NK-92 (cell line): ENCODE data around the gene TNFAIP2.

ENCODE experiments used
- DNase-seq: peaks from one replicate; lab custom pipeline; 2025; ENCODE audit not compliant: unreplicated experiment; lab: John Stamatoyannopoulos, UW

Gene TNFAIP2

GRCh38 chr14:103093856-103094405, 29.3 kb upstream of the TNFAIP2 start:
- DNase-seq = no peak

- no peak for DNase-seq
Observed at GRCh38 chr14:103094406-103095209, 28.7 kb upstream of the TNFAIP2 start, which contains the start of gene EXOC3L4. Gene EXOC3L4 (plus strand): TSS chr14:103094725. CDS start chr14:103100220, 5,495 bp downstream.

- no peak for DNase-seq
Observed at GRCh38 chr14:103095210-103095778, 28.0 kb upstream of the TNFAIP2 start.

- DNase-seq = no peak
Observed at GRCh38 chr14:103096387-103096786, 26.9 kb upstream of the TNFAIP2 start.

- DNase-seq = no peak
Observed at GRCh38 chr14:103097244-103097993, 25.8 kb upstream of the TNFAIP2 start.

- DNase-seq = no peak
Observed at GRCh38 chr14:103097994-103098957, 25.0 kb upstream of the TNFAIP2 start.

- DNase-seq = no peak
Observed at GRCh38 chr14:103099081-103099732, 24.1 kb upstream of the TNFAIP2 start.

- DNase-seq = no peak
Observed at GRCh38 chr14:103099733-103100280, 23.5 kb upstream of the TNFAIP2 start.

- no peak for DNase-seq
Observed at GRCh38 chr14:103100281-103101121, 22.8 kb upstream of the TNFAIP2 start.

- no peak for DNase-seq
Observed at GRCh38 chr14:103101257-103101962, 21.9 kb upstream of the TNFAIP2 start.

GRCh38 chr14:103101963-103102688, 21.1 kb upstream of the TNFAIP2 start:
- DNase-seq = no peak

- no peak for DNase-seq
Observed at GRCh38 chr14:103102689-103103260, 20.5 kb upstream of the TNFAIP2 start.

- no peak for DNase-seq
Observed at GRCh38 chr14:103103461-103104388, 19.5 kb upstream of the TNFAIP2 start.

GRCh38 chr14:103104389-103104653, 18.9 kb upstream of the TNFAIP2 start:
- no peak for DNase-seq

GRCh38 chr14:103104654-103105452, 18.4 kb upstream of the TNFAIP2 start:
- DNase-seq = no peak
